Heart left ventricle (tissue), 16 donors: ENCODE measurements around the gene BLMH. TPM values are rescaled to one million over a fixed set of nuclear protein-coding genes. Genes with fewer than 3 reads are reported as not detected.

ENCODE experiments used
- ATAC-seq, 4 donors: fragments of 200-7000 bp; cut with Tn5 transposase; one replicate each; pipeline ENCODE4 v1.9.1; 2020 to 2022; ENCODE audit warnings: moderate library complexity in 4 of 4, mild to moderate bottlenecking in 3 of 4, moderate number of reproducible peaks in 1 of 4
- DNase-seq, 5 donors: peaks; one replicate each; pipeline ENCODE4 v3.0.0-alpha.2; 2020
- H3K27ac ChIP-seq, 12 donors: fragments of 200-600 bp; sonication (generic) in 4 of 12; one replicate each; pipeline versions ENCODE4 v1.5.0 to v1.8.0; 2016 to 2022; ENCODE audit warnings: mild to moderate bottlenecking in 2 of 12
- H3K27me3 ChIP-seq, 9 donors: fragments of 200-600 bp; sonication (generic) in 2 of 9; one replicate each; pipeline versions ENCODE4 v1.5.1 to v1.8.0; 2016 to 2022; ENCODE audit warnings: mild to moderate bottlenecking in 3 of 9
- H3K36me3 ChIP-seq, 9 donors: fragments of 200-600 bp; sonication (generic) in 2 of 9; one replicate each; pipeline versions ENCODE4 v1.5.0 to v1.8.0; 2018 to 2022; ENCODE audit warnings: mild to moderate bottlenecking in 2 of 9
- H3K4me1 ChIP-seq, 12 donors: fragments of 200-600 bp; sonication (generic) in 4 of 12; one replicate each; pipeline versions ENCODE4 v1.5.0 to v1.8.0; 2016 to 2022; ENCODE audit warnings: mild to moderate bottlenecking in 3 of 12
- H3K4me3 ChIP-seq, 12 donors: fragments of 200-600 bp; sonication (generic) in 4 of 12; one replicate each; pipeline versions ENCODE4 v1.5.0 to v1.8.0; 2017 to 2022; ENCODE audit warnings: mild to moderate bottlenecking in 9 of 12, moderate library complexity in 4 of 12
- H3K9me3 ChIP-seq, 12 donors: fragments of 200-600 bp; sonication (generic) in 4 of 12; one replicate each; pipeline versions ENCODE4 v1.5.0 to v1.8.0; 2016 to 2022; ENCODE audit warnings: mild to moderate bottlenecking in 1 of 12
- CTCF ChIP-seq, 12 donors: fragments of 200-600 bp; sonication (generic) in 4 of 12; IDR thresholded peaks; one replicate each; pipeline versions ENCODE4 v1.5.0 to v1.8.0; 2018 to 2022; ENCODE audit warnings: antibody characterized with exemption in 12 of 12, mild to moderate bottlenecking in 5 of 12
- POLR2A ChIP-seq, 2 donors: fragments of 450-650 bp; IDR thresholded peaks; one replicate each; pipeline ENCODE4 v1.6.1; 2017; ENCODE audit warnings: antibody characterized with exemption in 2 of 2, mild to moderate bottlenecking in 2 of 2, moderate library complexity in 2 of 2
- WGBS, 4 donors: extraction: QIAGEN DNeasy Blood & Tissue Kit in 2 of 4; methylation state at CpG; one replicate each; pipeline versions ENCODE4 v1.1.5 to v1.1.7; 2013 to 2018; 5-methylcytosine and 5-hydroxymethylcytosine counted together
- intact Hi-C, 10 donors: fragments of 100-400 bp; cut with DNase I; formaldehyde crosslinking; loops; one replicate each; pipeline versions ENCODE4 v1.11.1 to v1.14.2; 2022
- polyA plus RNA-seq, 2 donors: library from polyadenylated mRNA; stranded (reverse); fragments of 200-250 nt; gene quantifications; one replicate each; pipeline ENCODE4 v1.2.3, GENCODE V29; 2013
- total RNA-seq, 9 donors: library from RNA; depleted of rRNA in 2 of 9; stranded (reverse); fragments of >200 nt in 2 of 9; fragmentation: NEBNext Ultra II Directional in 3 of 9; extraction: Animal tissue kit (Norgen Biotek cat#: 25700) in 3 of 9; gene quantifications; one replicate each; pipeline versions ENCODE4 v1.1.0 to v1.2.4, GENCODE V29; 2016 to 2023
- donor health status: ischemic (EF 13 %, LVEDD 7.1; RV severe dilation, severe dysfunction).
- donor health status: healthy with polysubstance abuse.
- donor health status: DM: no; HTN: yes; CAD: no.
- donor health status: DM: no; HTN: no; CAD: no.
- donor health status: ischemic (EF 25% LVEDD 6.9; RV normal size, moderate dysfunction).
- donor health status: ischemic (EF 25% LVEDD 5.7; RV mildly dilated, moderate dysfunction).
- donor health status: healthy.
- donor health status: DM: yes; HTN: yes; CAD: no.
- donor health status: ischemic (EF 35%, LVEDD 5.7; RV mildly dilated, moderate dysfunction).
- donor health status: nonischemic (EF 11% LVEDD 7.7; RV severe dilation, severe dysfunction).
- donor health status: DM: yes; HTN: yes; CAD: no.
- donor health status: PGD.
- donor health status: ischemic (EF 29% LVEDD 5.4; RV normal size, mild dysfunction).
- donor health status: nonischemic (EF 23%, LVEDD 6.1; RV moderate dilation, normal function).

BLMH gene
- total and polyA plus RNA-seq, 11 donors: 5.3 to 26.2 (median 15.4) TPM

- no peaks in the 10 kb centered on the region for H3K27me3 ChIP-seq
- no peak for ATAC-seq
Observed at GRCh38 chr17:30310562-30310961, 18.8 kb upstream of the BLMH start.

GRCh38 chr17:30309591-30309990, 17.8 kb upstream of the BLMH start:
- TF ChIP-seq CTCF (IDR thresholded peaks at IDR 0.05): no peak
- TF ChIP-seq POLR2A (IDR thresholded peaks at IDR 0.05): no peak
- Histone ChIP-seq H3K27ac (no peak overlapping the region), H3K27me3 (no peaks in the 10 kb centered on the region), H3K36me3 (no peaks in the 10 kb centered on the region), H3K9me3 (no peaks in the 10 kb centered on the region), H3K4me1 (no peaks in the 10 kb centered on the region), H3K4me3 (no peak overlapping the region)
- DNase-seq (no peak), ATAC-seq (no peak)
- intact Hi-C loops: no loop called here
- 87 to 93% (median 90%) methylated on average over 6 of the region's 6 CpGs for WGBS, 4 donors

More at GRCh38 chr17:30310562-30310961, 18.8 kb upstream of the BLMH start:
- DNase-seq: no peak
- Histone ChIP-seq H3K4me3 (no peak overlapping the region), H3K4me1 (no peaks in the 10 kb centered on the region), H3K27ac (no peak overlapping the region), H3K36me3 (no peaks in the 10 kb centered on the region), H3K9me3 (no peaks in the 10 kb centered on the region)
- 95 to 98% (median 97%) methylated on average over 2 of the region's 2 CpGs for WGBS, 4 donors
- no peak for TF ChIP-seq CTCF (IDR thresholded peaks at IDR 0.05)
- TF ChIP-seq POLR2A (IDR thresholded peaks at IDR 0.05): no peak
- intact Hi-C loops: no loop called here

DNA sequence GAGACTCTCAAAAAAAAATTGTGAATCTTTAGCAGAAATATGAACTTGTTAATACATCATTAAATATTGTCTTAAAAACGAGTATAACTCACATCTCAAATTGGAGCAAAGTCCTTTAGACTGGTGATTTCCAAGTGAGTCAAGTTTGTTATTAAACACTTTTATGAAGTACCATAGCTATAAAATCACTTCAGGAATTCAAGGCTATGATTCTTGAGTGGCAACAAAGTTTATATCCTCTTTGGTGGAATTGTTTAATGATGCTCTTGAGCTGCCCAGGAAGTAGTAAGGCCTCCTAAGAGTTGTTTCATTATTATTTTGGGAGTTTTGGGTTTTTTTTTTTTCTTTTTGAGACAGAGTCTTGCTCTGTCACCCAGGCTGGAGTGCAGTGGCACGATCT, 16.7 kb upstream of the BLMH start:
- Histone ChIP-seq H3K9me3 (no peaks in the 10 kb centered on the region), H3K36me3 (no peaks in the 10 kb centered on the region), H3K4me3 (no peak overlapping the region), H3K27ac (no peak overlapping the region), H3K4me1 (no peaks in the 10 kb centered on the region), H3K27me3 (no peaks in the 10 kb centered on the region)
- TF ChIP-seq POLR2A (IDR thresholded peaks at IDR 0.05): no peak
- no peak for TF ChIP-seq CTCF (IDR thresholded peaks at IDR 0.05)
- DNase-seq (no peak), ATAC-seq (no peak)
- intact Hi-C loops: no loop called here
- 84 to 90% (median 86%) methylated on average over 2 of the region's 2 CpGs for WGBS, 4 donors

DNA sequence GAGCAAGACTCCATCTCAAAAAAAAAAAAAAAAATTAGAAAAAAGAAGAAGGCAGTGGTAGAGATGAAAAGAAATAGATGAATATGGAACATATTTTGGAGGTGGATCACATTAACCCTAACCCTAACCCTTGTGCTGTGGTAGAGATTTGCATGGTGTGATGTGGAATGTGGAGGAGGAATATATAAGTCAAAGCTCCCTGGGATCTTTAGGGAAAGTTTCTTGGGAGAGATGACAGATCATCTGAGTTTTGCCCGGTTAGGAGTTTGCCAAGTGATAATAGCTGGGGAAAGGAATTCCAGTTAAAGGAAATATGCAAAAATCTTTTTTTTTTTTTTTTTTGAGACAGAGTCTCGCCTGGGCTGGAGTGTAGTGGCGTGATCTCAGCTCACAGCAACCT, 13.0 kb upstream of the BLMH start:
- Histone ChIP-seq H3K27me3 (no peaks in the 10 kb centered on the region), H3K9me3 (peaks cover 0 to 7% (median 0%) of the 10 kb centered on the region in 12 donors), H3K4me1 (no peaks in the 10 kb centered on the region), H3K36me3 (no peaks in the 10 kb centered on the region), H3K27ac (no peak overlapping the region), H3K4me3 (no peak overlapping the region)
- TF ChIP-seq CTCF (IDR thresholded peaks at IDR 0.05) (no peak), POLR2A (IDR thresholded peaks at IDR 0.05) (no peak)
- 71 to 83% (median 77%) methylated on average over 3 of the region's 3 CpGs for WGBS, 4 donors
- intact Hi-C loops: no loop called here
- ATAC-seq (no peak), DNase-seq (no peak)
